ENCODE measurements around the gene MAPK7. TPM values are rescaled to one million over a fixed set of nuclear protein-coding genes. Genes with fewer than 3 reads are reported as not detected.

Gene MAPK7
- total and polyA plus RNA-seq, 2 of the 8 experiments (the other 6 are each of a cell fraction or from before 2014, with no cell fraction given), result 15.2 to 28.1 TPM

GRCh38 chr17:19365499-19365817 lies 12.8 kb upstream of the MAPK7 start (continued):
- no peak for TF ChIP-seq KDM5A (IDR thresholded peaks at IDR 0.05; ENCODE audit: low read length)
- TF ChIP-seq SP1 (IDR thresholded peaks at IDR 0.05; ENCODE audit: low read depth, low read length), result no peak
- no peak for TF ChIP-seq CHD2 (IDR thresholded peaks at IDR 0.05; ENCODE audit: low read length)
- TF ChIP-seq NANOG (IDR thresholded peaks at IDR 0.05; ENCODE audit: insufficient read depth, low read depth, low read length, poor library complexity, severe bottlenecking), result no peak

All from H1 (cell line).